Measurements from ENCODE around the gene PRR36.

DNA sequence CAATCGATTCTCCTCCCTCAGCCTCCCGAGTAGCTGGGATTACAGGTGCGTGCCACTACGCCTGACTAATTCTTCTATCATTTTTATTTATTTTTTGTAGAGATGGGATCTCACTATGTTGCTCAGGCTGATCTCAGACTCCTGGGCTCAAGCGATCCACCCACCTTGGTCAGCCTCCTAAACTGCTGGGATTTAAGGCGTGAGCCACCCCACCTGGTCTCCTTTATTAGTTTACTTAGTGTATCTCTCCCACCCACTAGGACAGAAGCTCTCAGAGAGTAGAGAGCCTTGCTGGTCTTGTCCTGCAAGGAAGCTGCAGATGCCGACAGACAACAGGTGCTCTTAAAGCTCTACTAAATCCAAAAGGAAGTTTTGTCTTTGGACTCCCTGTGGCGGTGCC, 11.6 kb upstream of the PRR36 start:
- TF ChIP-seq, protein P1, sequence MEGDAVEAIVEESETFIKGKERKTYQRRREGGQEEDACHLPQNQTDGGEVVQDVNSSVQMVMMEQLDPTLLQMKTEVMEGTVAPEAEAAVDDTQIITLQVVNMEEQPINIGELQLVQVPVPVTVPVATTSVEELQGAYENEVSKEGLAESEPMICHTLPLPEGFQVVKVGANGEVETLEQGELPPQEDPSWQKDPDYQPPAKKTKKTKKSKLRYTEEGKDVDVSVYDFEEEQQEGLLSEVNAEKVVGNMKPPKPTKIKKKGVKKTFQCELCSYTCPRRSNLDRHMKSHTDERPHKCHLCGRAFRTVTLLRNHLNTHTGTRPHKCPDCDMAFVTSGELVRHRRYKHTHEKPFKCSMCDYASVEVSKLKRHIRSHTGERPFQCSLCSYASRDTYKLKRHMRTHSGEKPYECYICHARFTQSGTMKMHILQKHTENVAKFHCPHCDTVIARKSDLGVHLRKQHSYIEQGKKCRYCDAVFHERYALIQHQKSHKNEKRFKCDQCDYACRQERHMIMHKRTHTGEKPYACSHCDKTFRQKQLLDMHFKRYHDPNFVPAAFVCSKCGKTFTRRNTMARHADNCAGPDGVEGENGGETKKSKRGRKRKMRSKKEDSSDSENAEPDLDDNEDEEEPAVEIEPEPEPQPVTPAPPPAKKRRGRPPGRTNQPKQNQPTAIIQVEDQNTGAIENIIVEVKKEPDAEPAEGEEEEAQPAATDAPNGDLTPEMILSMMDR (IDR thresholded peaks at IDR 0.05): no peak
- TF ChIP-seq POLR2A (IDR thresholded peaks at IDR 0.05) (no peak), POLR2AphosphoS5 (IDR thresholded peaks at IDR 0.05) (no peak), EP300 (IDR thresholded peaks at IDR 0.05) (no peak)
